Gastroesophageal sphincter (tissue), 3 donors: ENCODE results near the gene HMHB1.

ENCODE experiments used
- CTCF ChIP-seq, 4 experiments: fragments of 200-600 bp in 2 of 4; fragments of 450-650 bp in 2 of 4; sonication (generic) in 1 of 4; IDR thresholded peaks; one replicate each; pipeline ENCODE4 v1.5.1; 2017 to 2019; ENCODE audit warnings: antibody characterized with exemption in 4 of 4, mild to moderate bottlenecking in 2 of 4, moderate library complexity in 2 of 4
- POLR2A ChIP-seq, 2 donors: fragments of 450-650 bp; IDR thresholded peaks; one replicate each; pipeline ENCODE4 v1.6.1; 2017; ENCODE audit warnings: antibody characterized with exemption in 2 of 2, mild to moderate bottlenecking in 2 of 2, moderate library complexity in 1 of 2
- POLR2AphosphoS5 ChIP-seq: sonication (generic); formaldehyde crosslinking; IDR thresholded peaks from one replicate; pipeline ENCODE4 v1.6.1; 2017; ENCODE audit warnings: antibody characterized with exemption

GRCh38 chr5:143807401-143807800, 4.6 kb upstream of the HMHB1 start:
- TF ChIP-seq POLR2A (IDR thresholded peaks at IDR 0.05), result no peak
- no peak for TF ChIP-seq CTCF (IDR thresholded peaks at IDR 0.05)
- TF ChIP-seq POLR2AphosphoS5, result no peak
